ENCODE data around the gene ARL2BP.
A peak's percentile ranks its signal among the peaks of the same experiment; 100 is the strongest.

The ARL2BP gene

GRCh38 chr16:57278494-57278893 lies 33.4 kb downstream of the ARL2BP start:
- FAIRE-seq (no peak), DNase-seq (ENCODE audit: insufficient read length, low spot score) (no peak)
- TF ChIP-seq PAX5 (IDR thresholded peaks at IDR 0.05; ENCODE audit: insufficient read depth, low read length, severe bottlenecking) (no peak), POU2F2 (IDR thresholded peaks at IDR 0.05; ENCODE audit: low read depth, low read length) (no peak), POLR2AphosphoS5 (IDR thresholded peaks at IDR 0.05; ENCODE audit: low read depth, low read length) (no peak), TAF1 (IDR thresholded peaks at IDR 0.05; ENCODE audit: low read depth, low read length) (no peak), POLR2A (IDR thresholded peaks at IDR 0.05; ENCODE audit: low read depth, low read length) (no peak), SPI1 (IDR thresholded peaks at IDR 0.05; ENCODE audit: low read depth, low read length) (no peak)

- no peak for FAIRE-seq
- TF ChIP-seq PAX5 (IDR thresholded peaks at IDR 0.05; ENCODE audit: insufficient read depth, low read length, severe bottlenecking) (no peak), POU2F2 (IDR thresholded peaks at IDR 0.05; ENCODE audit: low read depth, low read length) (no peak), TAF1 (IDR thresholded peaks at IDR 0.05; ENCODE audit: low read depth, low read length) (no peak), POLR2A (IDR thresholded peaks at IDR 0.05; ENCODE audit: low read depth, low read length) (no peak), POLR2AphosphoS5 (IDR thresholded peaks at IDR 0.05; ENCODE audit: low read depth, low read length) (no peak), SPI1 (IDR thresholded peaks at IDR 0.05; ENCODE audit: low read depth, low read length) (no peak)
These were observed 35.0 kb downstream of the ARL2BP start for GRCh38 chr16:57279780-57280638.

GRCh38 chr16:57281791-57282190 lies 36.7 kb downstream of the ARL2BP start:
- no peak for FAIRE-seq
- TF ChIP-seq POLR2AphosphoS5 (IDR thresholded peaks at IDR 0.05; ENCODE audit: low read depth, low read length), result no peak
- TF ChIP-seq TAF1 (IDR thresholded peaks at IDR 0.05; ENCODE audit: low read depth, low read length), result no peak
- no peak for TF ChIP-seq POU2F2 (IDR thresholded peaks at IDR 0.05; ENCODE audit: low read depth, low read length)
- TF ChIP-seq POLR2A (IDR thresholded peaks at IDR 0.05; ENCODE audit: low read depth, low read length), result no peak
- no peak for TF ChIP-seq PAX5 (IDR thresholded peaks at IDR 0.05; ENCODE audit: insufficient read depth, low read length, severe bottlenecking)
- TF ChIP-seq SPI1 (IDR thresholded peaks at IDR 0.05; ENCODE audit: low read depth, low read length), result no peak
- DNase-seq (ENCODE audit: insufficient read length, low spot score), result no peak

More at GRCh38 chr16:57279780-57280638, 35.0 kb downstream of the ARL2BP start:
- DNase-seq (ENCODE audit: insufficient read length, low spot score), result no peak

GRCh38 chr16:57282510-57283213 lies 37.6 kb downstream of the ARL2BP start:
- FAIRE-seq (no peak), DNase-seq (ENCODE audit: insufficient read length, low spot score) (no peak)
- no peak for TF ChIP-seq SPI1 (IDR thresholded peaks at IDR 0.05; ENCODE audit: low read depth, low read length)
- TF ChIP-seq POLR2AphosphoS5 (IDR thresholded peaks at IDR 0.05; ENCODE audit: low read depth, low read length), result no peak

GRCh38 chr16:57283214-57283958 lies 38.3 kb downstream of the ARL2BP start:
- no peak for TF ChIP-seq SPI1 (IDR thresholded peaks at IDR 0.05; ENCODE audit: low read depth, low read length)
- TF ChIP-seq POLR2AphosphoS5 (IDR thresholded peaks at IDR 0.05; ENCODE audit: low read depth, low read length), result no peak
- TF ChIP-seq POU2F2 (IDR thresholded peaks at IDR 0.05; ENCODE audit: low read depth, low read length), result no peak
- TF ChIP-seq TAF1 (IDR thresholded peaks at IDR 0.05; ENCODE audit: low read depth, low read length), result no peak
- no peak for TF ChIP-seq POLR2A (IDR thresholded peaks at IDR 0.05; ENCODE audit: low read depth, low read length)
- DNase-seq (ENCODE audit: insufficient read length, low spot score), result no peak
- FAIRE-seq, result no peak

- TF ChIP-seq POLR2A (IDR thresholded peaks at IDR 0.05; ENCODE audit: low read depth, low read length), result no peak
- TF ChIP-seq PAX5 (IDR thresholded peaks at IDR 0.05; ENCODE audit: insufficient read depth, low read length, severe bottlenecking), result no peak
- TF ChIP-seq SPI1 (IDR thresholded peaks at IDR 0.05; ENCODE audit: low read depth, low read length), result no peak
- no peak for TF ChIP-seq TAF1 (IDR thresholded peaks at IDR 0.05; ENCODE audit: low read depth, low read length)
- no peak for TF ChIP-seq POU2F2 (IDR thresholded peaks at IDR 0.05; ENCODE audit: low read depth, low read length)
- no peak for TF ChIP-seq POLR2AphosphoS5 (IDR thresholded peaks at IDR 0.05; ENCODE audit: low read depth, low read length)
- no peak for FAIRE-seq
These were observed 38.8 kb downstream of the ARL2BP start for GRCh38 chr16:57283959-57284208.

GRCh38 chr16:57284209-57284951 lies 39.3 kb downstream of the ARL2BP start, which contains the start of gene PLLP:
PLLP (minus strand) TSS chr16:57284672; CDS start chr16:57284540, 132 bp downstream.
- FAIRE-seq (peak; percentile 78), DNase-seq (ENCODE audit: insufficient read length, low spot score) (peak; percentile 78)
- no peak for TF ChIP-seq POU2F2 (IDR thresholded peaks at IDR 0.05; ENCODE audit: low read depth, low read length)
- no peak for TF ChIP-seq POLR2AphosphoS5 (IDR thresholded peaks at IDR 0.05; ENCODE audit: low read depth, low read length)
- TF ChIP-seq PAX5 (IDR thresholded peaks at IDR 0.05; ENCODE audit: insufficient read depth, low read length, severe bottlenecking), result no peak
- no peak for TF ChIP-seq POLR2A (IDR thresholded peaks at IDR 0.05; ENCODE audit: low read depth, low read length)
- TF ChIP-seq SPI1 (IDR thresholded peaks at IDR 0.05; ENCODE audit: low read depth, low read length), result no peak
- TF ChIP-seq TAF1 (IDR thresholded peaks at IDR 0.05; ENCODE audit: low read depth, low read length), result no peak

More at GRCh38 chr16:57283959-57284208, 38.8 kb downstream of the ARL2BP start:
- DNase-seq (ENCODE audit: insufficient read length, low spot score), result no peak

- TF ChIP-seq POLR2A (IDR thresholded peaks at IDR 0.05; ENCODE audit: low read depth, low read length) (no peak), POLR2AphosphoS5 (IDR thresholded peaks at IDR 0.05; ENCODE audit: low read depth, low read length) (no peak), PAX5 (IDR thresholded peaks at IDR 0.05; ENCODE audit: insufficient read depth, low read length, severe bottlenecking) (no peak), SPI1 (IDR thresholded peaks at IDR 0.05; ENCODE audit: low read depth, low read length) (no peak), POU2F2 (IDR thresholded peaks at IDR 0.05; ENCODE audit: low read depth, low read length) (no peak)
- DNase-seq (ENCODE audit: insufficient read length, low spot score), result no peak
- FAIRE-seq, result no peak
These were observed 39.9 kb downstream of the ARL2BP start for GRCh38 chr16:57284952-57285363.
